HepG2 (cell line): ENCODE data around the gene NHP2. TPM values are rescaled to one million over a fixed set of nuclear protein-coding genes. Genes with fewer than 3 reads are reported as not detected.

Experiments
- CBX5 ChIP-seq: sonication (generic); formaldehyde crosslinking; IDR thresholded peaks from 2 replicates; pipeline ENCODE4 v1.4.0; 2020; ENCODE audit warnings: missing genetic modification reagents, borderline replicate concordance
- E2F1 ChIP-seq: sonication (generic); formaldehyde crosslinking; IDR thresholded peaks from 2 replicates; pipeline ENCODE4 v1.5.0; 2020; ENCODE audit warnings: missing genetic modification reagents
- ELF4 ChIP-seq: sonication (generic); formaldehyde crosslinking; IDR thresholded peaks from 2 replicates; pipeline ENCODE4 v1.5.0; 2020; ENCODE audit warnings: missing genetic modification reagents, mild to moderate bottlenecking, moderate library complexity, borderline replicate concordance
- KLF11 ChIP-seq: IDR thresholded peaks from 2 replicates; pipeline ENCODE4 v1.6.1; 2016; ENCODE audit warnings: missing compliant biosample characterization
- MLXIP ChIP-seq: sonication (generic); formaldehyde crosslinking; IDR thresholded peaks from 2 replicates; pipeline ENCODE4 v1.9.0; 2021; ENCODE audit warnings: missing genetic modification reagents, borderline replicate concordance
- PTBP1 ChIP-seq: fragments of 200-400 bp; formaldehyde crosslinking; IDR thresholded peaks from 2 replicates; pipeline ENCODE4 v1.6.1; 2018; ENCODE audit warnings: low read length, low read depth; ENCODE audit not compliant: poor library complexity, severe bottlenecking
- SALL2 ChIP-seq: sonication (generic); formaldehyde crosslinking; IDR thresholded peaks from 2 replicates; pipeline ENCODE4 v1.8.1; 2023; ENCODE audit warnings: mild to moderate bottlenecking, missing genetic modification reagents, inconsistent platforms
- SIN3A ChIP-seq: IDR thresholded peaks from 2 replicates; pipeline ENCODE4 v1.6.1; 2011; ENCODE audit warnings: low read depth, mild to moderate bottlenecking, control low read depth, low read length, borderline replicate concordance
- SNAPC5 ChIP-seq: sonication (generic); formaldehyde crosslinking; IDR thresholded peaks from 2 replicates; pipeline ENCODE4 v1.8.1; 2023; ENCODE audit warnings: mild to moderate bottlenecking, missing genetic modification reagents, borderline replicate concordance
- SOX6 ChIP-seq, 2 experiments: fragments of 450-650 bp in 1 of 2; sonication (generic) in 1 of 2; formaldehyde crosslinking in 1 of 2; IDR thresholded peaks; 2 replicates each; pipeline versions ENCODE4 v1.4.0 to v1.6.1; 2017 to 2020; ENCODE audit warnings: antibody characterized with exemption in 1 of 2, mild to moderate bottlenecking in 1 of 2, missing genetic modification reagents in 1 of 2
- SP140L ChIP-seq: sonication (generic); formaldehyde crosslinking; IDR thresholded peaks from 2 replicates; pipeline ENCODE4 v1.4.0; 2020; ENCODE audit warnings: missing genetic modification reagents, borderline replicate concordance
- TFAP4 ChIP-seq: sonication (generic); IDR thresholded peaks from 2 replicates; pipeline ENCODE4 v1.6.1; 2016; ENCODE audit warnings: low read depth, borderline replicate concordance
- TOPORS ChIP-seq: sonication (generic); formaldehyde crosslinking; IDR thresholded peaks from 2 replicates; pipeline ENCODE4 v1.8.0; 2023; ENCODE audit warnings: mild to moderate bottlenecking, missing genetic modification reagents
- YEATS2 ChIP-seq: sonication (generic); formaldehyde crosslinking; IDR thresholded peaks from 2 replicates; pipeline ENCODE4 v1.4.0; 2020; ENCODE audit warnings: missing genetic modification reagents, borderline replicate concordance
- ZBTB26 ChIP-seq: IDR thresholded peaks from 2 replicates; pipeline ENCODE4 v1.6.1; 2016; ENCODE audit warnings: missing compliant biosample characterization, missing genetic modification reagents, borderline replicate concordance
- ZBTB42 ChIP-seq: sonication (generic); formaldehyde crosslinking; IDR thresholded peaks from 2 replicates; pipeline ENCODE4 v1.5.0; 2020; ENCODE audit warnings: mild to moderate bottlenecking, missing genetic modification reagents
- ZNF251 ChIP-seq: sonication (generic); formaldehyde crosslinking; IDR thresholded peaks from 2 replicates; pipeline ENCODE4 v1.9.0; 2021; ENCODE audit warnings: mild to moderate bottlenecking, missing genetic modification reagents
- ZNF460 ChIP-seq: sonication (generic); formaldehyde crosslinking; IDR thresholded peaks from 2 replicates; pipeline ENCODE4 v1.5.1; 2020; ENCODE audit warnings: missing genetic modification reagents, mild to moderate bottlenecking, borderline replicate concordance
- ZNF589 ChIP-seq: sonication (generic); formaldehyde crosslinking; conservative IDR thresholded peaks from 2 replicates; pipeline ENCODE4 v1.8.0; 2022; ENCODE audit warnings: mild to moderate bottlenecking, moderate library complexity, missing genetic modification reagents
- ZNF709 ChIP-seq: sonication (generic); formaldehyde crosslinking; IDR thresholded peaks from 2 replicates; pipeline ENCODE4 v1.5.0; 2020; ENCODE audit warnings: mild to moderate bottlenecking, missing genetic modification reagents
- ZNF761 ChIP-seq: sonication (generic); formaldehyde crosslinking; conservative IDR thresholded peaks from 2 replicates; pipeline ENCODE4 v1.4.0; 2020; ENCODE audit warnings: mild to moderate bottlenecking, missing genetic modification reagents
- polyA plus RNA-seq, 8 experiments: library from polyadenylated mRNA; depleted of rRNA in 3 of 8; stranded (reverse) in 7 of 8; unstranded in 1 of 8; fragments of >200 nt; fragmentation: Illumina TruSeq in 4 of 8; extraction: Trizol in 4 of 8; gene quantifications; 2 replicates each; pipeline versions ENCODE4 v1.2.1 to v1.2.3, GENCODE V29; 2011 to 2016; ENCODE audit warnings: low read depth in 4 of 8, missing spikeins in 1 of 8, mixed read lengths in 1 of 8; ENCODE audit not compliant: insufficient read depth in 1 of 8
- total RNA-seq, 5 experiments: library from RNA; depleted of rRNA; stranded (reverse); fragments of >200 nt; fragmentation: Illumina TruSeq; extraction: Trizol; gene quantifications; 2 replicates each; pipeline ENCODE4 v1.2.3, GENCODE V29; 2016; ENCODE audit warnings: low read depth in 1 of 5

NHP2 gene
- total and polyA plus RNA-seq, 2 of the 13 experiments (the other 11 are each of a cell fraction or from before 2014, with no cell fraction given), result 56.2 to 96.1 TPM

GRCh38 chr5:178130576-178131445, 22.9 kb downstream of the NHP2 start, which contains the start of gene RMND5B (continued):
- TF ChIP-seq TFAP4 (no peak), SOX6 (IDR thresholded peaks at IDR 0.05) (no peak), SOX6 (CRISPR knock-in tag; IDR thresholded peaks at IDR 0.05) (no peak), SALL2 (CRISPR knock-in tag) (peak; percentile 95), YEATS2 (CRISPR knock-in tag) (no peak), SNAPC5 (no peak), ZNF589 (CRISPR knock-in tag) (no peak), KLF11 (no peak), SP140L (no peak), ZNF709 (CRISPR knock-in tag) (no peak), ZBTB42 (CRISPR knock-in tag) (no peak), ZBTB26 (CRISPR knock-in tag) (no peak), E2F1 (CRISPR knock-in tag) (peak; percentile 89), ELF4 (no peak), SIN3A (peak; percentile 59; the same call in 1 of the 2 replicates), TOPORS (CRISPR knock-in tag) (no peak), ZNF251 (CRISPR knock-in tag) (no peak), MLXIP (peak; percentile 39; the same call in 1 of the 2 replicates), CBX5 (CRISPR knock-in tag) (no peak), PTBP1 (no peak), ZNF460 (CRISPR knock-in tag) (peak; percentile 33; the same call in 1 of the 2 replicates), ZNF761 (CRISPR knock-in tag) (0 out of 2 replicates have a peak, but pooled peaks have one; percentile 62)
